Spleen (tissue), 7 donors: Measurements from ENCODE around the gene TTC24.

Experiments used
- POLR2A ChIP-seq, 3 donors: fragments of 450-650 bp; IDR thresholded peaks; one replicate each; pipeline ENCODE4 v1.5.1; 2017; ENCODE audit warnings: antibody characterized with exemption in 3 of 3, mild to moderate bottlenecking in 1 of 3
- POLR2AphosphoS5 ChIP-seq, 3 donors: sonication (generic); formaldehyde crosslinking; IDR thresholded peaks; one replicate each; pipeline ENCODE4 v1.5.1; 2017; ENCODE audit warnings: antibody characterized with exemption in 3 of 3
- TF ChIP-seq, protein P1 (sequence below), 11 experiments: fragments of 200-600 bp in 7 of 11; fragments of 450-650 bp in 4 of 11; sonication (generic) in 4 of 11; IDR thresholded peaks in 8 of 11; conservative IDR thresholded peaks in 3 of 11; 1 replicate in 7 of 11; 2 replicates in 4 of 11; pipeline versions ENCODE4 v1.4.0 to v1.8.0; 2016 to 2021; ENCODE audit warnings: antibody characterized with exemption in 11 of 11, inconsistent platforms in 4 of 11, mild to moderate bottlenecking in 1 of 11
- donor health status: DM: no; HTN: no; CAD: no; lungs with moderate emphysema.
- donor health status: DM: no; HTN: no; CAD: no.
- donor health status: DM: no; HTN: no; CAD: no.

GRCh38 chr1:156550346-156550745 is 29.2 kb upstream of the TTC24 start:
- TF ChIP-seq POLR2A (IDR thresholded peaks at IDR 0.05) (no peak), POLR2AphosphoS5 (IDR thresholded peaks at IDR 0.05) (no peak)
- TF ChIP-seq, protein P1, sequence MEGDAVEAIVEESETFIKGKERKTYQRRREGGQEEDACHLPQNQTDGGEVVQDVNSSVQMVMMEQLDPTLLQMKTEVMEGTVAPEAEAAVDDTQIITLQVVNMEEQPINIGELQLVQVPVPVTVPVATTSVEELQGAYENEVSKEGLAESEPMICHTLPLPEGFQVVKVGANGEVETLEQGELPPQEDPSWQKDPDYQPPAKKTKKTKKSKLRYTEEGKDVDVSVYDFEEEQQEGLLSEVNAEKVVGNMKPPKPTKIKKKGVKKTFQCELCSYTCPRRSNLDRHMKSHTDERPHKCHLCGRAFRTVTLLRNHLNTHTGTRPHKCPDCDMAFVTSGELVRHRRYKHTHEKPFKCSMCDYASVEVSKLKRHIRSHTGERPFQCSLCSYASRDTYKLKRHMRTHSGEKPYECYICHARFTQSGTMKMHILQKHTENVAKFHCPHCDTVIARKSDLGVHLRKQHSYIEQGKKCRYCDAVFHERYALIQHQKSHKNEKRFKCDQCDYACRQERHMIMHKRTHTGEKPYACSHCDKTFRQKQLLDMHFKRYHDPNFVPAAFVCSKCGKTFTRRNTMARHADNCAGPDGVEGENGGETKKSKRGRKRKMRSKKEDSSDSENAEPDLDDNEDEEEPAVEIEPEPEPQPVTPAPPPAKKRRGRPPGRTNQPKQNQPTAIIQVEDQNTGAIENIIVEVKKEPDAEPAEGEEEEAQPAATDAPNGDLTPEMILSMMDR (IDR thresholded peaks at IDR 0.05 in 8 of 11, conservative IDR thresholded peaks at IDR 0.05 in 3 of 11), result no peak
